ENCODE measurements around the gene ZNF610. TPM values are rescaled to one million over a fixed set of nuclear protein-coding genes. Genes with fewer than 3 reads are reported as not detected.

Gene ZNF610
- total RNA-seq, 1 donor from 2014 or later, result 2.8 TPM

DNA sequence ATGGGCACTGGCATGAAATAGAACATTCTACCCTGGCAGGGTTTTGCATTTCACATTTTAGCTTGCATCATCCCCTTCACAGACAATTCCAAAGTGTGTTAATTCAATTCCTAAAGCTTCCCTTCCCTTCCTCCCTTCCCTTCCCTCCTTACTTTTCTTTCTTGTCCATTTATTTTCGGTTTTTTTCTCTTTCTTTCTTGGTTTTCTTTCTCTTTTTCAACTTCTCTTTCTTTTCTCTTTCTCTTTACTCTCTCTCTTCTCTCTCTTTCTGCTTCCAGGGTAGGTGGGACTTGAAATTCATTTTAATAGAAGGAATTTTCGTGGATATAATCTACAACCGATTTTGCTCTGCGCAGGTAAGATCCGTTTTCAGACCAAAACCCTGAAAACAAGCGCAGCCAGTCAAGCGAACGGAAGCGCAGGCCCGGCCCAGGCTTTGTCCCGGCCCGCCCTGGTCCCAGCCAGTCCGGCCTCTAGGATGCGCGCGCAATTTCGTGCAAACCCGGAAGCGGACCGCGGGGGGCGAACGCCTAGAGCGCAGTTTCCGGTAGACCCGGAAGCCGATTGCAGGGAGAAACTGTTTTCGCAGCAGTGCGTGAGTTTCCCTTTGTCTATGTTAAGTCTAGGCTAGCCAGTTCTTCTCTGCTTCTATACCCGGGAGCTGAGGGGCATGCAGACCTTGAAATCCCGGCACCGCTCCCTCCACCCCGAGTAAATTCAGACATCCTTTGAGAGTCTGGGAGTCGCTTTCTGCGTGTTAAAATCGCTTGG lies 61.5 kb downstream of the ZNF610 start, which contains the start of gene ZNF528:
Gene ZNF528 (plus strand): TSS at position 540 of the 771 bp plus-strand sequence. CDS start 4,165 bp downstream, outside the sequence.
- peak; percentile 79 for DNase-seq (ENCODE audit: low read depth, low spot score)

- no peak for DNase-seq (ENCODE audit: low read depth, low spot score)
Measured at GRCh38 chr19:52398081-52398441, 62.0 kb downstream of the ZNF610 start.

DNA sequence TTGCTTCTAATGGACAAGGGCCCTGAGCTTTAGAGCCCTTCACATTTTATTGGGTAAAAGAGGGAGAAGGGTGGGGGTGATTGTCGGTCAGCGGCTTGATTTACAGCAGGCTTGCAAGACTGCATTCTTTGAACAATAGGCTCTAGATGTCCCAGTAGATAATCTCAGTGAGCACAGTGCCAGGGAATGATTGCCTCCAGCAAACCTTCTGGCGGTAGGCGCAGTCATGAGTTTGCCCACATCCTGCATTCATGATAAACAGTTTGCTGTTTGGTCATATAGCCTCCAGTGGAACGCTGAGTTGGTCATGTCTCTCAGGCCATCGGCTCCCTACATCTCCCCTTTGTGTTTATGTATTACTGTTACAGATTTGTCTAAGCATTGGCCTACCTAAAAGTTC lies 74.2 kb downstream of the ZNF610 start:
- no peak for DNase-seq (ENCODE audit: low read depth, low spot score)

GRCh38 chr19:52415711-52416110 lies 79.7 kb downstream of the ZNF610 start:
- no peak for DNase-seq (ENCODE audit: low read depth, low spot score)

Other genes with a start within 250 kb of the ZNF610 start
- gene ZNF841, start 240.5 kb upstream of the ZNF610 start, total RNA-seq, result 11.3 and 16.4 TPM in 2 replicates
- gene ZNF616, start 196.3 kb upstream of the ZNF610 start, total RNA-seq, result 6.1 and 9.8 TPM in 2 replicates
- 5.3 and 6.8 TPM in 2 replicates for gene ZNF836, start 164.6 kb upstream of the ZNF610 start, total RNA-seq
- 116 and 221 TPM in 2 replicates for gene PPP2R1A, start 146.2 kb upstream of the ZNF610 start, total RNA-seq
- 9.1 and 10.6 TPM in 2 replicates for gene ZNF766, start 66.7 kb upstream of the ZNF610 start, total RNA-seq
- gene ZNF480, start 39.1 kb upstream of the ZNF610 start, total RNA-seq, result 4.7 and 6.5 TPM in 2 replicates
- 14.3 and 16.9 TPM in 2 replicates for gene ZNF880, start 33.7 kb downstream of the ZNF610 start, total RNA-seq
- 11.9 and 12.4 TPM in 2 replicates for gene ZNF528, start 61.6 kb downstream of the ZNF610 start, total RNA-seq
- 0.07 TPM in 1 of 2 replicates, not detected in the other for gene ZNF534, start 92.9 kb downstream of the ZNF610 start, total RNA-seq
- gene ZNF578, start 117.3 kb downstream of the ZNF610 start, total RNA-seq, result 2.2 and 3.8 TPM in 2 replicates
- gene ZNF808, start 191.4 kb downstream of the ZNF610 start, total RNA-seq, result 10.6 and 23.3 TPM in 2 replicates
- 10.0 and 14.9 TPM in 2 replicates for gene ZNF701, start 234.0 kb downstream of the ZNF610 start, total RNA-seq